HG03066 (cell line): ENCODE data around the gene HPX.

Source experiments
- ATAC-seq: cut with Tn5 transposase; IDR thresholded peaks from one replicate; pipeline ENCODE4 v1.9.1; 2021; ENCODE audit warnings: low read depth; ENCODE audit not compliant: unreplicated experiment

HPX gene

GRCh38 chr11:6418557-6419008 is 22.2 kb downstream of the HPX start:
- ATAC-seq = no peak

- no peak for ATAC-seq
Observed at GRCh38 chr11:6417907-6418556, 22.8 kb downstream of the HPX start.

GRCh38 chr11:6415797-6416196 is 25.0 kb downstream of the HPX start:
- no peak for ATAC-seq

GRCh38 chr11:6414874-6415328 is 25.9 kb downstream of the HPX start:
- peak; percentile 34 for ATAC-seq

GRCh38 chr11:6413791-6414201 is 27.0 kb downstream of the HPX start:
- no peak for ATAC-seq

GRCh38 chr11:6411594-6412031 is 29.2 kb downstream of the HPX start:
- no peak for ATAC-seq

GRCh38 chr11:6410695-6411430 is 29.9 kb downstream of the HPX start:
- ATAC-seq = no peak

GRCh38 chr11:6406370-6406769 is 34.4 kb downstream of the HPX start:
- no peak for ATAC-seq

GRCh38 chr11:6405846-6406245 is 34.9 kb downstream of the HPX start:
- ATAC-seq = no peak

- ATAC-seq = no peak
Observed at GRCh38 chr11:6405052-6405667, 35.6 kb downstream of the HPX start.

GRCh38 chr11:6404342-6405051 is 36.3 kb downstream of the HPX start:
- ATAC-seq = no peak

- no peak for ATAC-seq
Observed at GRCh38 chr11:6403539-6403938, 37.2 kb downstream of the HPX start.

- peak; percentile 94 for ATAC-seq
Observed at GRCh38 chr11:6402561-6402981, 38.2 kb downstream of the HPX start.

- ATAC-seq = peak; percentile 38
Observed at GRCh38 chr11:6402061-6402470, 38.7 kb downstream of the HPX start.

- no peak for ATAC-seq
Observed at GRCh38 chr11:6401464-6401863, 39.3 kb downstream of the HPX start.

GRCh38 chr11:6400431-6401345 is 40.1 kb downstream of the HPX start:
- no peak for ATAC-seq

- ATAC-seq = no peak
Observed at GRCh38 chr11:6397636-6398035, 43.2 kb downstream of the HPX start.

- no peak for ATAC-seq
Observed at GRCh38 chr11:6397156-6397555, 43.6 kb downstream of the HPX start.

GRCh38 chr11:6395470-6396060 is 45.2 kb downstream of the HPX start:
- no peak for ATAC-seq
